Ovary (tissue), 3 donors: ENCODE measurements around the gene TESK2.

Experiments used
- CTCF ChIP-seq, 3 donors: fragments of 450-650 bp in 2 of 3; fragments of 200-600 bp in 1 of 3; IDR thresholded peaks; one replicate each; pipeline versions ENCODE4 v1.5.1 to v1.8.0; 2016 to 2022; ENCODE audit warnings: antibody characterized with exemption in 3 of 3, mild to moderate bottlenecking in 1 of 3
- EP300 ChIP-seq: sonication (generic); formaldehyde crosslinking; IDR thresholded peaks from one replicate; pipeline ENCODE4 v1.6.1; 2017; ENCODE audit warnings: antibody characterized with exemption
- donor health status: DM: no; HTN: no; CAD: no.

GRCh38 chr1:45340816-45341466, 150.0 kb downstream of the TESK2 start:
- TF ChIP-seq CTCF (IDR thresholded peaks at IDR 0.05) (no peak), EP300 (no peak)
